Measurements from ENCODE around the gene TRDN.

GRCh38 chr6:123677897-123678296 is 41.1 kb upstream of the TRDN start:
- no peak for TF ChIP-seq CTCF (IDR thresholded peaks at IDR 0.05; ENCODE audit: low read depth, low read length, poor library complexity, severe bottlenecking)
- TF ChIP-seq EZH2phosphoT487 (IDR thresholded peaks at IDR 0.05; ENCODE audit: borderline replicate concordance, low read length), result no peak

Data from DOHH2 (cell line).